DOHH2 (cell line): ENCODE results near the gene FOXO4.
A peak's percentile ranks its signal among the peaks of the same experiment; 100 is the strongest.
"Not testable (repeated sequence)": the region's sequence is repeated elsewhere in the genome, so short reads cannot be mapped to it uniquely, and the experiment has no call there.

Experiments used
- H3F3A ChIP-seq: fragments of 200-600 bp; sonication (generic), shearing (Covaris generic); 2 replicates; pipeline ENCODE4 v1.6.0; 2016; ENCODE audit warnings: antibody characterized with exemption, mild to moderate bottlenecking; ENCODE audit not compliant: control insufficient read depth, insufficient read depth
- H3K27ac ChIP-seq: fragments of 200-600 bp; sonication (generic); 2 replicates; pipeline ENCODE4 v1.5.1; 2014; ENCODE audit warnings: low read depth, mild to moderate bottlenecking, low read length, moderate library complexity
- H3K27me3 ChIP-seq: fragments of 200-600 bp; sonication (generic); 2 replicates; pipeline ENCODE4 v1.6.1; 2014; ENCODE audit warnings: mild to moderate bottlenecking, low read length, mixed read lengths; ENCODE audit not compliant: control insufficient read depth
- H3K36me3 ChIP-seq: fragments of 200-600 bp; sonication (generic); 2 replicates; pipeline ENCODE4 v1.6.1; 2014; ENCODE audit warnings: mild to moderate bottlenecking, low read length, moderate library complexity, mixed read lengths; ENCODE audit not compliant: control insufficient read depth
- H3K4me1 ChIP-seq: fragments of 200-600 bp; sonication (generic); 2 replicates; pipeline ENCODE4 v1.6.1; 2014; ENCODE audit warnings: mild to moderate bottlenecking, low read length, mixed read lengths; ENCODE audit not compliant: control insufficient read depth
- H3K4me2 ChIP-seq: fragments of 200-600 bp; sonication (generic); 2 replicates; pipeline ENCODE4 v1.6.0; 2014; ENCODE audit warnings: mild to moderate bottlenecking, low read length, moderate library complexity
- H3K4me3 ChIP-seq: fragments of 200-600 bp; sonication (generic); 2 replicates; pipeline ENCODE4 v1.5.1; 2014; ENCODE audit warnings: mild to moderate bottlenecking, low read length, mixed read lengths
- H3K79me2 ChIP-seq: fragments of 200-600 bp; sonication (generic); 2 replicates; pipeline ENCODE4 v1.6.1; 2014; ENCODE audit warnings: mild to moderate bottlenecking, low read length, mixed read lengths; ENCODE audit not compliant: control insufficient read depth
- H3K9me2 ChIP-seq: fragments of 200-600 bp; sonication (generic); replicated peaks from 2 replicates; pipeline ENCODE4 v1.6.1; 2014; ENCODE audit warnings: mild to moderate bottlenecking, low read length, mixed read lengths; ENCODE audit not compliant: control insufficient read depth
- H3K9me3 ChIP-seq: fragments of 200-600 bp; sonication (generic); 2 replicates; pipeline ENCODE4 v1.6.1; 2014; ENCODE audit warnings: antibody characterized with exemption, low read length, mixed read lengths; ENCODE audit not compliant: control insufficient read depth, insufficient read depth
- H4K20me1 ChIP-seq: fragments of 200-600 bp; sonication (generic); 2 replicates; pipeline ENCODE4 v1.6.0; 2014; ENCODE audit warnings: low read depth, mild to moderate bottlenecking, antibody characterized with exemption, low read length, moderate library complexity; ENCODE audit not compliant: control insufficient read depth, insufficient read depth
- CTCF ChIP-seq: fragments of 200-600 bp; sonication (generic); IDR thresholded peaks from one replicate; pipeline ENCODE4 v1.5.1; 2014; ENCODE audit warnings: antibody characterized with exemption, mild to moderate bottlenecking, low read depth, low read length; ENCODE audit not compliant: poor library complexity, severe bottlenecking
- EZH2phosphoT487 ChIP-seq: fragments of 200-600 bp; sonication (generic); IDR thresholded peaks from 2 replicates; pipeline ENCODE4 v1.6.1; 2017; ENCODE audit warnings: borderline replicate concordance, mild to moderate bottlenecking, antibody characterized with exemption, low read length, moderate library complexity, mixed read lengths

The FOXO4 gene, protein sequence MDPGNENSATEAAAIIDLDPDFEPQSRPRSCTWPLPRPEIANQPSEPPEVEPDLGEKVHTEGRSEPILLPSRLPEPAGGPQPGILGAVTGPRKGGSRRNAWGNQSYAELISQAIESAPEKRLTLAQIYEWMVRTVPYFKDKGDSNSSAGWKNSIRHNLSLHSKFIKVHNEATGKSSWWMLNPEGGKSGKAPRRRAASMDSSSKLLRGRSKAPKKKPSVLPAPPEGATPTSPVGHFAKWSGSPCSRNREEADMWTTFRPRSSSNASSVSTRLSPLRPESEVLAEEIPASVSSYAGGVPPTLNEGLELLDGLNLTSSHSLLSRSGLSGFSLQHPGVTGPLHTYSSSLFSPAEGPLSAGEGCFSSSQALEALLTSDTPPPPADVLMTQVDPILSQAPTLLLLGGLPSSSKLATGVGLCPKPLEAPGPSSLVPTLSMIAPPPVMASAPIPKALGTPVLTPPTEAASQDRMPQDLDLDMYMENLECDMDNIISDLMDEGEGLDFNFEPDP

DNA sequence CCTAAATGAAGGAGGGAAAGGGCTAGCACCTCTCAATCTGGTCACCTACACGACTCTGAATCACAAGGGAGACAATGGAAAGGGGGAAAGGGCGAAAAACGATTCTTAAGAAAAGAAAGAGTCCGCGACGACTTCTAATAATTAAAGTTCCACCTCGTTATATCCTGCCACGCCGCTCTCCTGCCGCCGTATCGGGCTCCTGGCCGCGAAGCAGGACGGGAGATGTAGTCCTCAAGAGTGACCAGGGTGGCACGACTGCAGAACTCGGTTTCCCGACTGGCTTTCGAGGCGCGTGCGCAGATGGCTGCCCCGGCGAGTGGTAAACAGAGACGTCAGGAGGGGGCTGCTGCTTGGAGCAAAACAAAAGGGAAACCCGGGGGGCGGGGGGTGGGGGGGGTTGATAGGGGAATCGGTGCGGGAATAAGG, at the start of gene FOXO4:
FOXO4 (plus strand) TSS at position 297 of the 426 bp plus-strand sequence. CDS start 678 bp downstream, outside the sequence.
- no peaks in the 10 kb centered on the region for H3K79me2 ChIP-seq
- H3K4me1 ChIP-seq = peaks cover 11% of the 10 kb centered on the region
- no peaks in the 10 kb centered on the region for H4K20me1 ChIP-seq
- no peaks in the 10 kb centered on the region for H3K36me3 ChIP-seq
- no peaks in the 10 kb centered on the region for H3K9me2 ChIP-seq
- TF ChIP-seq EZH2phosphoT487 (no peak), CTCF (no peak)
- no peak within 1 kb of the TSS for H3K27ac ChIP-seq
- H3K27me3 ChIP-seq = no peaks in the 10 kb centered on the region
- H3K9me3 ChIP-seq = no peaks in the 10 kb centered on the region
- peak within 1 kb of the TSS; percentile 93 for H3K4me2 ChIP-seq
- H3K4me3 ChIP-seq = peak within 1 kb of the TSS; percentile 84
- H3F3A ChIP-seq = no peaks in the 10 kb centered on the region

- not testable (repeated sequence) for H4K20me1 ChIP-seq, H3K27me3 ChIP-seq, H3K9me2 ChIP-seq, H3K79me2 ChIP-seq, H3K9me3 ChIP-seq, H3K36me3 ChIP-seq, H3K4me3 ChIP-seq, H3K4me1 ChIP-seq, H3K27ac ChIP-seq, H3F3A ChIP-seq, H3K4me2 ChIP-seq
Measured at GRCh38 chrX:71047891-71048290, 47.8 kb upstream of the FOXO4 start.

DNA sequence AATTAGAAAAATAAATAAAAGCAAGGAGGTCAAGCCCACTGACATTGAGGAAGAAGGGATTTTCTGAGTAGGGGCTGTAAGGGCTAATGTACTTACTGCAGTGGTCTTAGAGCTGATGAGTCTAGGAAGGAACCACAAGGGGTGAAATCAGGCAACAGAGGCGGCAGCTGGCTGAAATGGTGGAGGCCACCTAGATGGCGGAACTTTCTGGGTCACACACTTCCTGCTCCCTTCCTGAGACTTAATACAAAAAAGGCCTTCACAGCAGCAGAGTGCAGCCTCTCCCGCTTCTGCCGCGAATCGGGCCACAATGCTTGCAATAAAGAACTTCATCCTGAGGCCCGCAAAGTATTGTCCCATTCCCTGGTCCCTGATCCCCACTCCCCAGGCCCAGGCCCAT, 42.9 kb upstream of the FOXO4 start:
- TF ChIP-seq CTCF = no peak
- no peak for TF ChIP-seq EZH2phosphoT487
- no peaks in the 10 kb centered on the region for H3F3A ChIP-seq
- H3K27me3 ChIP-seq = no peaks in the 10 kb centered on the region
- H3K9me3 ChIP-seq = no peaks in the 10 kb centered on the region
- H3K79me2 ChIP-seq = no peaks in the 10 kb centered on the region
- H3K4me3 ChIP-seq = no peak overlapping the region
- H3K9me2 ChIP-seq = no peaks in the 10 kb centered on the region
- no peak overlapping the region for H3K27ac ChIP-seq
- no peak overlapping the region for H3K4me2 ChIP-seq
- H3K4me1 ChIP-seq = no peaks in the 10 kb centered on the region
- H3K36me3 ChIP-seq = peaks cover 3% of the 10 kb centered on the region; the same call in 1 of the 2 replicates
- no peaks in the 10 kb centered on the region for H4K20me1 ChIP-seq

DNA sequence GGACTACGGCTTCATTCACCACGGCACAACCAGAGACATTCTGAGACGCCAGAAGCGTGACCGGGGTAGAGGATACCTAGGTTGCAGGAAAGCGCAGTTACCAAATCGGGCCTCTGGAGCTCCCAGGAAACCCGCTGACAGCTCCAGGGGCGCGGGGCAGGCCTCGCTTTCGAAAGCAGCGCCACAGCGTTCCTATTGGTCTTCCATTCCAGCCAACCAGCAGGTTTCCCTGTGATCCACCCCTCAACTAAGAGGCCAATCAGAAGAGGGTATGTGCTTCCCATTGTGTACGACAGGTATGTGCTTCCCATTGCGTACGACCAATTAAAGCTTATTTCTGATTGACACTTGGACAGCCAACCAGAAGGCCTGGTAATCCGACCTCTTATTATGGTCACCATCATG, 42.4 kb upstream of the FOXO4 start:
- Histone ChIP-seq H3F3A (no peaks in the 10 kb centered on the region), H3K9me2 (no peaks in the 10 kb centered on the region), H3K4me1 (no peaks in the 10 kb centered on the region), H3K79me2 (no peaks in the 10 kb centered on the region), H3K36me3 (peaks cover 3% of the 10 kb centered on the region; the same call in 1 of the 2 replicates), H3K4me2 (no peak overlapping the region), H3K9me3 (no peaks in the 10 kb centered on the region), H3K27me3 (no peaks in the 10 kb centered on the region), H4K20me1 (no peaks in the 10 kb centered on the region), H3K27ac (no peak overlapping the region), H3K4me3 (no peak overlapping the region)
- TF ChIP-seq EZH2phosphoT487 (no peak), CTCF (no peak)
